ENCODE measurements around the gene SLC18A3.

DNA sequence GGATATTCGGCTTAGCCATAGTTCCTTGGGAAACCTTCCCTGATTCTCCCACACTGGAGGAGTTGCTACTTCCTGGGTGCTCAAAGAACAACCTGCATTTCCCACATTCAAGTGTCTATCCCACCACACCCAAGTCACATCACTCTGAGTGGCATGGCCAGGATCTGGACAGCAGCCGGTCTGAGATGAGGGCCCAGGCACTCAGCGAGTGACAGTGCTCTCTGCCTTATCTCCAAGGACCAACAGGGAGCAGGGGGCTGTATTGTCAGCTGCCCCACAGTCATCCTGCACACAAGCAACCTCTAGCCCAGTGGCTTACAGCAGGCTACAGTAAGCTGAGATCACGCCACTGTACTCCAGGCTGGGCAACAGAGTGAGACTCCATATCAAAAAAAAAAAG, 16.1 kb upstream of the SLC18A3 start:
- no peak for TF ChIP-seq POLR2AphosphoS5 (IDR thresholded peaks at IDR 0.05)
- TF ChIP-seq CTCF (IDR thresholded peaks at IDR 0.05), result no peak

All from breast epithelium (tissue), 3 donors.